ENCODE measurements around the gene ALOX15.
"Not testable (repeated sequence)": the region's sequence is repeated elsewhere in the genome, so short reads cannot be mapped to it uniquely, and the experiment has no call there.

The ALOX15 gene

GRCh38 chr17:4592240-4593005 lies 49.1 kb downstream of the ALOX15 start:
- no peak for DNase-seq

- DNase-seq, result no peak
These were observed 49.9 kb downstream of the ALOX15 start for GRCh38 chr17:4591529-4591928.

GRCh38 chr17:4590981-4591453 lies 50.5 kb downstream of the ALOX15 start:
- DNase-seq, result no peak

- DNase-seq, result not testable (repeated sequence)
These were observed 51.4 kb downstream of the ALOX15 start for GRCh38 chr17:4590042-4590441.

- no peak for DNase-seq
These were observed 52.4 kb downstream of the ALOX15 start for GRCh38 chr17:4588898-4589625.

GRCh38 chr17:4588391-4588790 lies 53.1 kb downstream of the ALOX15 start:
- no peak for DNase-seq

GRCh38 chr17:4587803-4588202 lies 53.7 kb downstream of the ALOX15 start:
- no peak for DNase-seq

- DNase-seq, result no peak
These were observed 54.3 kb downstream of the ALOX15 start for GRCh38 chr17:4587195-4587594.

- no peak for DNase-seq
These were observed 55.4 kb downstream of the ALOX15 start for GRCh38 chr17:4586043-4586442.

GRCh38 chr17:4585638-4585994 lies 55.9 kb downstream of the ALOX15 start:
- no peak for DNase-seq

GRCh38 chr17:4584917-4585637 lies 56.4 kb downstream of the ALOX15 start:
- no peak for DNase-seq

- no peak for DNase-seq
These were observed 57.2 kb downstream of the ALOX15 start, which contains the start of gene SMTNL2 for GRCh38 chr17:4584101-4584916. TSS of gene SMTNL2 (plus strand) at chr17:4584529. CDS start at chr17:4584606, 77 bp downstream.

GRCh38 chr17:4583782-4584100 lies 57.7 kb downstream of the ALOX15 start:
- no peak for DNase-seq

GRCh38 chr17:4583206-4583605 lies 58.3 kb downstream of the ALOX15 start:
- DNase-seq, result no peak

GRCh38 chr17:4582691-4583090 lies 58.8 kb downstream of the ALOX15 start:
- DNase-seq, result no peak

GRCh38 chr17:4582101-4582501 lies 59.4 kb downstream of the ALOX15 start:
- DNase-seq, result no peak

All from fibroblast of upper back skin (primary cell).